HG02973 (cell line): Measurements from ENCODE around the gene TUT4.

ENCODE experiments used
- ATAC-seq: cut with Tn5 transposase; IDR thresholded peaks from one replicate; pipeline ENCODE4 v1.9.1; 2021; ENCODE audit warnings: moderate library complexity; ENCODE audit not compliant: unreplicated experiment

TUT4 gene

GRCh38 chr1:52533713-52534112 is 19.2 kb downstream of the TUT4 start:
- ATAC-seq = no peak

GRCh38 chr1:52532731-52533327 is 20.1 kb downstream of the TUT4 start:
- ATAC-seq = no peak

GRCh38 chr1:52532247-52532646 is 20.6 kb downstream of the TUT4 start:
- no peak for ATAC-seq

- ATAC-seq = no peak
Observed at GRCh38 chr1:52531249-52531872, 21.5 kb downstream of the TUT4 start.

GRCh38 chr1:52530563-52531144 is 22.2 kb downstream of the TUT4 start:
- ATAC-seq = no peak

- no peak for ATAC-seq
Observed at GRCh38 chr1:52523376-52523775, 29.5 kb downstream of the TUT4 start.

GRCh38 chr1:52520148-52520547 is 32.7 kb downstream of the TUT4 start:
- no peak for ATAC-seq

GRCh38 chr1:52518962-52519361 is 33.9 kb downstream of the TUT4 start:
- no peak for ATAC-seq

GRCh38 chr1:52511851-52512615 is 40.9 kb downstream of the TUT4 start:
- no peak for ATAC-seq

GRCh38 chr1:52511439-52511838 is 41.5 kb downstream of the TUT4 start:
- ATAC-seq = no peak

- ATAC-seq = no peak
Observed at GRCh38 chr1:52506920-52507546, 45.9 kb downstream of the TUT4 start.

GRCh38 chr1:52506349-52506748 is 46.5 kb downstream of the TUT4 start:
- ATAC-seq = no peak

- ATAC-seq = no peak
Observed at GRCh38 chr1:52504720-52505119, 48.2 kb downstream of the TUT4 start.

- ATAC-seq = no peak
Observed at GRCh38 chr1:52503706-52504105, 49.2 kb downstream of the TUT4 start.

- ATAC-seq = no peak
Observed at GRCh38 chr1:52502789-52503188, 50.1 kb downstream of the TUT4 start.

- no peak for ATAC-seq
Observed at GRCh38 chr1:52487632-52488031, 65.3 kb downstream of the TUT4 start.

GRCh38 chr1:52482326-52483004 is 70.4 kb downstream of the TUT4 start:
- ATAC-seq = no peak

- ATAC-seq = no peak
Observed at GRCh38 chr1:52479076-52479475, 73.8 kb downstream of the TUT4 start.

GRCh38 chr1:52477876-52478275 is 75.0 kb downstream of the TUT4 start:
- no peak for ATAC-seq

GRCh38 chr1:52476943-52477342 is 75.9 kb downstream of the TUT4 start:
- no peak for ATAC-seq

- ATAC-seq = no peak
Observed at GRCh38 chr1:52474807-52475206, 78.1 kb downstream of the TUT4 start.
